ENCODE results near the gene SIRPG.
"Not testable (repeated sequence)": the region's sequence is repeated elsewhere in the genome, so short reads cannot be mapped to it uniquely, and the experiment has no call there.

Gene SIRPG

DNA sequence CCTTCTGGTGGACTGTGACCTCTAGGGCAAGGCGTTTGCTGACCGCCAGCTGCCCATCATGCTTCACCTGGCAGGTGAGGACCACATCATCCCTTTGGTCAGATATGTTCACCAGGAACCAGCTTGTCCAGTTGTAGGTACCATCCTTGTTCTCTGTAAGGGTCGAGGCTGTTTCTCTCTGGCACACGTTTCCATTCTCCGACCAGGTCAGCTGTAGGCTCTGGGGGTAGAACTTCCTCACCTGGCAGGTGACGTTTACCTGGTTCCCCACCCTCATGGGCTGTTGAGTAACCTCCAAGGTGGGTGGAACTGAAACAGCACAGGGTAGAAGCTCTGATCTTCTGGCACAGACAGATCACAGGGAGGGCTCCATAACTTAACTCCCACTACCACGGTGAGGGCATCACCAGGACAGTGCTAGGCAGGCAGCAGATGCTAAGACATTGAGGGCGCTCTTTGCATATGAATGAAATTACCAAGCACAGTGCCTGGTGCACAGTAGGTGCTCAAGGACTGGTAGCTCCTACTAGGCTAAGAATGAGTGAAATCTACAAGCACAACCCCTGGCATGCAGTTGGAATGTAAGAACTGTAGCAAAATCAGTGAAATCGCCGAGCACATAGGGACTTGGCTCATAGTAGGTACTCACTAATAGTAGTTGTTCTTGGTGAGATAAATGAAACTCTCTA is 22.1 kb downstream of the SIRPG start:
- no peak for DNase-seq (ENCODE audit: low read depth)

DNA sequence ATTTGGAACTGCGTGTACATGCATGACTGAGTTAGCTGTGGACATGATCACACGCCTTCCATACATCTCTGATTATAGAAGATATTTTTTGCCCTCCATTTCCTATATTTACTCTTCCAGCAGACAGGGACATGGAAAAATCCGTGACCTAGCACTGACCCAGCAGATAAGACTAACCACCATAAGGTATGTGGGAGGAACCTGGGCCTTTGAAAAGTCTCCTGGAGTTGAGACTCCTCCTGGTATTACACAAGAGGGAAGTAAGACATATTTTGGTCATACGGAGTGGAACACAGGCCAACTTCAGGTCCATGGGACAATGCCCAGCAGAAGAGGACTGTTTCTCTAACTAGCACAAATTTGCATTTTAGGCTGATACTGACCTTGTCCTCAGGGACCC is 24.0 kb downstream of the SIRPG start:
- no peak for DNase-seq (ENCODE audit: low read depth)

DNA sequence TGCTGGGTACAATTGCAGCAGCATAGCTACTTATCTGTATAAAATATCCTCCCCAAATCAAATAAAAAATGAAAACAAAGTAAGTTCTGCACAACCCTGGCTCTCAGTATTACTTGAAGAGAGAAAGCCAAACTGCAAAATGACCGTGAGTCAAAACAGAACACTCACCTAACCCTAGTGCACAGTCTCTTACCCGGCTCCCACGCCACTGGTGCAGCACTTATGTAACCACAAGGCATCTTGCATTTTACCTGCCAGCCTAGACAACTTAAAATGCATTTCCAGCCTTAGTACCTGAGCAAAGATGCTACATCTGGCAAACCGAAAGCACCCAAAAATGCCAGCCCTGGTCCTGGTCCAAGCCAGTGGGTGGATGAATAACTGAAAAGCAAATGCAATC is 25.4 kb downstream of the SIRPG start:
- no peak for DNase-seq (ENCODE audit: low read depth)

DNA sequence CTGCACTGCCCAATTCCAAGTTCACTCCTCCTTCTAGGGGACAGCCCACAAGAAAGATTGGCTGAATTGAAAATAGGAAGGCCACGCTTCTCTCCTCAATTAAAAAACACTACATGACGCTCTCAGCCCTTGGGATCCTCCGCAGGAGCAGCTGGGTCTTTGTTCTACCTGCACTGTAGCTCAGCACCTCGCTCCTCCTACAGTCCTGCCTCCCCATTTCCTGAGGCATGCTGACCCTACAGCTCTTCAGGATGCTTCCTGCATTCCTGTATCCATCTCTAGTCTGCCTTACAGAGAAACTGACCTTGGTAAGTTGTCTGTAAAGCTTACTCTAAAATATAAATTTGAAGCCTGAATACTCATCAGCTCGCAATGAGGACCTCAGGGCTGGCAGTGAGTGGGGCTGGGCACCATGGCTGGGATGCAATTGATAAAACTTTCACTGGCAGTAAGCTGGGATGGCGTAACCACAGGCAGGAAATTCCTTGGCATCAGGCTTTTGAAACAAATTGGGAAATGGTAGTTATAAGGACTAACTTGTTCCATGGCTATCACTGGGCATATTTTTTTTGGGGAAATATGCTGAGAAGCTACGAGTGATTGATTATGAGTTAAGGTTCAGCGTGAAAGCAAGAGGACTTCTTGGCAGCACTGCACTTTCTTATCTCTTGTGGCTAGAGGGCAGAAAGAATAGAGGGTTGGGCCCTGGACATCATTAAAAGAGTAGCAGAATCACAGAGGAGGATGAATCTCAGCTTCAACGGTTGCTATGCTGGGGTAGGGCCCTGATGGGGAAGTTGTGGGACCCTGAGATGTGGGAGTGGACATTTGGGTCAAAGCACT is 26.0 kb downstream of the SIRPG start:
- DNase-seq (ENCODE audit: low read depth), result no peak

DNA sequence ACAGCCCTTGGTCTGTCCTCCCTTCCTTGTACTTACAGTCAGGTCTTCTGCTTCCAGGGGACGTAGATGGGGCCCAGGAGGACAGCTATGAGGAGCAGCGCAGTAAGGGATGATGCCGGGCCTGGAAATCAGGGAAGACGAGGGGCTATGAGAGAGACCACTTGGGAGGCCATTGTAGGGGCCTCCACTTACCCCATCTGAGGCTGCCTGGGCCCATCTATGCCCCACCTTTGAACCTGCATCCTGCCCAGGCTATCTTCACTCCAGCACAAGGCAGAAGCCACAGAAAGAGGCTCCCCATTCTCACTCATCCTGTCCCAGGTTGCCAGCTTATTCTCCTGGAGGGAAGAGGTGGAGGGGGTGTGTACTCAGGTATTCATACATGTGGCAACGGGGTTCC is 27.4 kb downstream of the SIRPG start:
- DNase-seq (ENCODE audit: low read depth), result no peak

DNA sequence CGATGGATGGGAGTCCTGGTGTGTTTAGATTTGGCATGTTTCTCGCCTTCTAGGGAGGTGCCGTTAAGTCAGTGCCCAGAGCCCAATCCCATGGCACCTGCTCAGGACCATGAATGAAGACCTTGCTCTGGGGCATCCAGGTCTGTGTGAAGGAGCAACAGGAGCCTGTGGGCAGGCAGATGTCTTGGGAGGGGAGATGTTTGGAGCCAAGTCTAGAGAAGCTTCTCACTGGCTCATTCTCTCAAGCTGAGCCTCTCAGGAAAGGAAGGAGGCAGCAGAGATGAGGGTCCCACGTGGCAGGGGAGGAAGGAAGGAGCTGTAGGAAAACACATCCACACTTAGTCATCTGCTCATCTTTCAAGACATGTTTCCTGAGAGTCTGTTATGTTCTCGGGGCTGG is 28.3 kb downstream of the SIRPG start:
- no peak for DNase-seq (ENCODE audit: low read depth)

DNA sequence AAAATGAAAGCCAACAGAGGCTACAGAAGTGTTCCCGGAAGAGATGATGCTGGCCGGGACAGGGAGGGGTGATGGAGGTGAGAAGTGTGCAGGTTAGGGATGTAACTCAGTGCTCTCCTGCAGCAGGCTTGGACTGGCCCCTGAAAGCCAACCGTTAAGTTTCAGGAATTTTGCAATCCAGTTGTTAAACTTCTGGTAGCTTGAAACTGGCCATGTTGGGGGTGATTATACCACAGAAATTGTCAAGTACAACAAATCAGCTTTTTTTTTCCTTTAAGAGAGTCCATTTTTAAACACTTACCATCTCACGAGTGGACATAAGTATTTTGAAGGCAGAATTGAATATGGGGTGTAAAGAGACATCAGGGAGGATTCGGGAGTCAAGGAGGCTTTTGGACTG is 29.0 kb downstream of the SIRPG start:
- no peak for DNase-seq (ENCODE audit: low read depth)

DNA sequence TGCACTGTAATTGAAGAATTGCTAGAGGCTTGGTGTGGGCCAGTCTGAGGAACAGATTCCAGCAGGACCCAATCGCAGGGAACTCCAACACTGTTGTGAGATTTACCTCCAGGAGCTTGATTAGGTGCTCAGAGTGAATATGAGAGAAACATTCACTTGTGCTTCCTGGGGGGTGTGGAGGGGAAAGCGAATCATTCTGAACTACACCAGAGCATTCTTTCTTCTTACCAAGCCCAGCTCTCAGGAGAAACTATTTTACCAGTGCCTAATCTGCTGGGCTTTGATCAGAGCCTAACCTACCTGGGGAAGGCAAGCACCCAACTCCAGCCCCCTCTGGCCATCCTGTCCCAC is 30.4 kb downstream of the SIRPG start:
- no peak for DNase-seq (ENCODE audit: low read depth)

DNA sequence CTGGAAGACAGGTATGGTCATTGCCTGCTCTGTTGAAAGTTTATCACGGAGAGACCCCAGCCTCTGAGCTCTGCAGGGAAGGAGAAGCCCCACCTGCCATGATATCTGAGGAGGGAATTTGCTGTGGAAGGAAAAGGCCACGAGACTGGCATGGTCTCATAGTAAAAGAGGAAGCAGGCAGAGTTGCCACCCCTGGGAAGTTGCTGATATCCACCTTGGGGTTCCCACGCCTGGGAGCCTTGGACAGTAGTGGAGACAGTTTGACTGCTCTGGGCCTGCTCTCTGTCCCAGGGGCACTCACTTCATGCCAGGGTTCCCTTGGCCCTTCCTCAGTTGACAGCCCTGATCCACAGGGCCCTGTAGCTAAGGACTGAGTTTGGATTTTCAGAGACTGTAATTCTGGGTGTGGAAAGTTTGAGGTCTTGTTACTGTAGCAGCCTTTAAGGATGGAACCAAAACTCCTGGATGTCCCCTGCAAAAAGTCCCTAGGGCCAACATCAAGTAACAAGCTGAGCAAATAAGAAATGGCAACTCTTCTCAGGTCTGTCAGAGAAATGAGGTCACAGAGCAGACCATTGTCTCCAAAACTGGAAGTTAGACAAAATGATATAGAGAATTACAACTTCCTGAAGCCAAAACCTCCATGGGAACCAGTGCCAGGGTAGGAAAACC is 30.9 kb downstream of the SIRPG start:
- no peak for DNase-seq (ENCODE audit: low read depth)

DNA sequence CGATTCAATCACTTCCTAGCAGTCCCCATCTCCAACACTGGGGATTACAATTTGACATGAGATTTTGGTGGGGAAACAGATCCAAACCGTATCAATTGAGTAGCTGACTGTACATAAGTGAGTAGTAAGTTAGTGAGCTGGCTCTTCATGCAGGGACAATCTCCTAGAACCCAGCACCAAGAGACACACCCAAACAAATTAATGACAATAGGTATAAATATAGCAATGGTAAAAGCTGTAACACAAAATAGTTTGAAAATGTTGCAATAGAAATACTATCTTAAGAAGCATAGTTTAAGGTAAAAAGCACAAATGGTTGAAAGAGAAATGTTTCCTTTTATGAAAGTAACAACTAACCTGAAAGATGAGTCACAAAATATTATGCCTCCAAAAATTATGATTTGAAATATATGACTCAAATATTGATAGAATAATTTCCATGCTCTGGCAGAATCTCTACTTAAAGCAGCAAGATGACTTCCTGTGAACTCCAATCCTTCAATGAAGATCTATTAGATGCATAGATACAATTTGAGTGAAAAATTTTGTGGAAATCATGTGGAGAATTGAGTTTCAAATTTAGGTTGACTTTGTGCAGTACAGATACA is 32.4 kb downstream of the SIRPG start:
- DNase-seq (ENCODE audit: low read depth), result no peak

DNA sequence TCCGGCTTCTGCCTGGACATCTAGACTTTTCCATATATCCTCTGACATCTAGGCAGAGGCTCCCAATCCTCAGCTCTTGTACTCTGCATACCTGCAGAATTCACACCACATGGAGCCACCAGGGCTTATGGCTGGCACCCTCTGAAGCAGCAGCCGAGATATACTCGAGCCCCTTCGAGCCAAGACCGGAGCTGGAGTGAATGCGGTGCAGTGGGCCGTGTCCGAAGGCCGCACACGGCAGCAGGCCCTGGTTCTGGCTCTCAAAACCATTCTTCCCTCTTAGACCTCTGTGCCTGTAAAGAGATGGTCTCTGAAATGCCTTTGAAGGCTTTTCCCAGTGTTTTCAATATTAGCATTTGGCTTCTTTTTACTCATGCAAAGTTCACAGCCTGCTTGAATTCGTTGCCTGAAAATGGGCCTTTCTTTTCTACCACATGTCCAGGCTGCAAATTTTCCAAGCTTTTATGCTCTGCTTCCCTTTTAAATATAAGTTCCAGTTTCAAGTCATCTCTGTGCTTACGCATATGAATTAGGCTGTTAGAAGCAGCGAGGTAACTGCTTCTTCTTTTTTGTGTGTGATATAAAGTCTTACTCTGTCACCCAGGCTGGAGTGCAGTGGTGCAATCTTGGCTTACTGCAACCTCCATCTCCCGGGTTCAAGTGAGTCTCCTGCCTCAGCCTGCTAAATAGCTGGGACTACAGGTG is 33.9 kb downstream of the SIRPG start:
- DNase-seq (ENCODE audit: low read depth), result no peak

DNA sequence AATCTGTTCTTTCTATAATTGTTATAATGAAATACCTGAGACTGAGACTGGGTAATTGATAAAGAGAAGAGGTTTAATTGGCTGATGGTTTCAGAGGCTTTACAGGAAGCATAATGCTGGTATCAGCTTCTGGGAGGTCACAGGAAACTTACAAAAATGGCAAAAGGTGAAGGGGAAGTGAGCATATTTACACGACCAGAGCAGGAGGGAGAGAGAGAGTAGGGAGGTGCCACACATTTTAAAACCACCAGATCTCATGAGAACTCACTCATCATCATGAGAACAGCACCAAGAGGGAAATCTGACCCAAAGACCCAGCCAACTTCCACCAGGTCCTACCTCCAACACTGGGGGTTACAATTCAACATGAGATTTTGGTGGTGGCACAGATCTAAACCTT is 35.1 kb downstream of the SIRPG start:
- DNase-seq (ENCODE audit: low read depth), result no peak

DNA sequence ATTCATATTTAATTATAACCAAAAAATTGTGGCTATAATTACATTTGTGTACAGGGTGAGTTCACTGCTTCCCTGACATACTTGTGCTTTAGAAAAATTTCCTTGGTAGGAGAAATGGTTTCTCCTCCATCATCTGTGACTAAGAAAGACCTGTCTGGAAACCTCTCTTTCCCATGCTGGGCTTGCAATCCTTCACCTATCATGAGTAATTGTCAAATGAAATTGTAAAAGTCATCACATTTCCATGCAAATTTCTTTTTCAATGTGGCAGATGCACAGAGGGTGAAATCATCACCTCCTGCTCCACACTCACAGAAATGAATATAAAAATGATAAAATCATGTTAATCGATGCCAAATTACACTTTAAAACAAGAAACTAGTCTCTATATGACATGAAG is 36.3 kb downstream of the SIRPG start:
- no peak for DNase-seq (ENCODE audit: low read depth)

DNA sequence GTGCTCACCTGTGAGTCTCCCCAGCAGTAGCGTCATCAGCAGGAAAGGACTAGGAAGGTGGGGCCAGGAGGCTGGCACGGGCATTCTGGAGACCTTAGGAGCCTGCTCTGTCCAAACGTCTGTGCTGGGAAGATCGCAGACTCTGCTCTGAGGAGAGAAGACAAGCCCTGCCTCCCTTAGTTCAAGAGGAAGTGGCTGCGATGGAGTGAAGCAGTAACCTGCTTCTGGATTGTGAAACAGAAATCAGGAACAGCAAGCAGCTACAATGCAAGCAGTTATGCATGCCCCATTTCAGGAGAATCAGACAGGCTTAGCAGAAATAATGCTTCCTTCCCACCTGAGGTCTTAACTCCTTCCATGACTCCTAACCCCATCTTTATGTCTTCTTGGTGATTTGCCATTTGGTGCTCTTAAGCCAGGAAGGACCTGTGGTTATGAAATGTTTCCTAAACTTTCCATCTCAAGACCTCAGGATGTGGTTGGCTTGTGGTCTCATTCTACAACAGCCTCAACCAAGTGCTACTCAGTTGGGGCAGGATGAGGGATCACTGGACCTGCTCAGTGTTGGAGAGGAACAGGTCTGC is 37.6 kb downstream of the SIRPG start, which contains the start of gene SIRPB1:
TSS of gene SIRPB1 (minus strand) at position 149 of the 584 bp plus-strand sequence. CDS start at position 84, 65 bp downstream.
- no peak for DNase-seq (ENCODE audit: low read depth)

DNA sequence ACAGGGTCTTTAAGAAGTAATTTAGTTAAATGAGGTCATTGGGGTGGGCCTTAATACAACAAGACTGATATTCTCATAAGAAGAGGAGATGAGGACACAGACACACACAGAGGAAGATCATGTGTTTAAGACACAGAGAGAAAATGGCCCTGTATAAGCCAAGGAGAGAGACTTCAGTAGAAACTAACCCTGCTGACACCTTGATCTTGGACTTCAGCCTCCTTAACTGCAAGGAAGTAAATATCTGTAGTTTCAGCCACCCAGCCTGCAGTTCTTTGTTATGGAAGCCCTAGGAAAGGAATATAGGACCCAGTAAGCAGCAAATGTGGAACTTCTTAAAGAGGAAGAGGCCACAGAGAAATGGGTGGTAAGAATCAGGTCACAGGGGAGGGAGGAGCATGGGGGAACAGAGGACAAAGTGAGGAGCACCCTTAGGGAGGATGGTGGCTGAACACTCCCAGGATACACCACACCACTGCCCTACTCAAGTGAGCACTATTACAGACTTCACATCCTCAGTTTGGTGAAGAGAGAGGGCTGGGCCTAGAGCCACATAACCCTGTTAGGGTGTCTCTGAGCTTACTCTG is 38.5 kb downstream of the SIRPG start:
- DNase-seq (ENCODE audit: low read depth), result no peak

DNA sequence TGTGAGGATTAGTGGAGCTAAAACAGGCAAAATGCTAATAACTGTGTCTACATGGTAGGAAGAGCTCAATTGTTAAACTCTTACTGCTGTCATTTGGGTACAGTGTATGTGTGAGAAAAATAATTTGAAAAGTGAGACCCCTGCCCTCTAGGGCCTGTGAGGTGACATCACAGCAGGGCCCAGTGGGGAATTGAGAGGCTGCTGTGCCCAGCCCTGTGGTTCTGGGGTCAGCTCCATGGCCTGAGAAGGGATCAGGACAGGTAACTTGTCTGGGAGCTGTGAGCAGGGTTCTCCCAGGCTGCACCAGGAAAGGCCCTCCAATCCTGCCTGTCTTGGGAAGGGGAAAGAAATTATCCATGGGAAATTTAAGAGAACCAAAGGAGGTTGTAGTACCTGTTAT is 39.1 kb downstream of the SIRPG start:
- DNase-seq (ENCODE audit: low read depth), result no peak

DNA sequence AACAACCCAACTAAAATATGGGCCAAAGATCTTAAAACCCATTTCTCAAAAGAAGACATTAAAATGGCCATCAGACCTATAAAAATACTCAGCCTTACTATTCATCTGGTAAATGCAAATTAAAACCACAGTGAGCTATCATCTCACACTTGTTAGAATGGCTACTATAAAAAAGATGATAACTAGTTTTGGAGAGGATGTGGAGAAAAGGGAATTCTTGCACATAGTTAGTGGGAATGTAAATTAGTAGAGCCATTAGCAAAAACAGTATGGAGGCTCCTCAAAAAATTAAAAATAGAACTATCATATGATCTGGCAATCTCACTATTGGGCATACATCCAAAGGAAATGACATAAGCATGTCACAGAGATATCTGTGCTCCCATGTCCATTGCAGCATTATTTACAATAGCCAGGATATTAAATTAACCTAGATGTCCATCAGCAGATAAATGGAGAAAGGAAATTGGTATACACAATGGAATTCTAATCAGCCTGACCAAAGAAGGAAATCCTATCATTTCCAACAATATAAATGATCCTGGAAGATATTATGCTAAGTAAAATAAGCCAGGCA is 40.6 kb downstream of the SIRPG start:
- no peak for DNase-seq (ENCODE audit: low read depth)

DNA sequence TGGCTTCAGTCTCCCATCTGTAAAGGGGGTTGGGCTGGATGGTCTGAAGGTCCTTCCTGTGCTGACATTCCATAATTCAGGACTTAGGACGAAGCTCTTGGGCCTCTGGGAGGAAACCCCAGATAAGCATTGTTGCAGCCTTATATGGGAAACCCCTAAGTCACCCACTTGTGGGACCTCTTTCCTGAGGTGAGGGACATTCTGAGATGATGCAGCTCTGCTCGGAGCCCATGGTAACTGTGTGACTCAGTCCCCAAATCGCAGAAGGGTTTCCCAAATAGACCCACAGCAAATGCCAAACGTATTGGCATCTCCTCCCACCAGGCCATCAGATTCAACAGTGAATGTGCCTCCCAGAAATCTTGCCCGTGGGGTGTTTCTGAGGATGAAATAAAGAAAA is 47.2 kb downstream of the SIRPG start:
- not testable (repeated sequence) for DNase-seq (ENCODE audit: low read depth)

DNA sequence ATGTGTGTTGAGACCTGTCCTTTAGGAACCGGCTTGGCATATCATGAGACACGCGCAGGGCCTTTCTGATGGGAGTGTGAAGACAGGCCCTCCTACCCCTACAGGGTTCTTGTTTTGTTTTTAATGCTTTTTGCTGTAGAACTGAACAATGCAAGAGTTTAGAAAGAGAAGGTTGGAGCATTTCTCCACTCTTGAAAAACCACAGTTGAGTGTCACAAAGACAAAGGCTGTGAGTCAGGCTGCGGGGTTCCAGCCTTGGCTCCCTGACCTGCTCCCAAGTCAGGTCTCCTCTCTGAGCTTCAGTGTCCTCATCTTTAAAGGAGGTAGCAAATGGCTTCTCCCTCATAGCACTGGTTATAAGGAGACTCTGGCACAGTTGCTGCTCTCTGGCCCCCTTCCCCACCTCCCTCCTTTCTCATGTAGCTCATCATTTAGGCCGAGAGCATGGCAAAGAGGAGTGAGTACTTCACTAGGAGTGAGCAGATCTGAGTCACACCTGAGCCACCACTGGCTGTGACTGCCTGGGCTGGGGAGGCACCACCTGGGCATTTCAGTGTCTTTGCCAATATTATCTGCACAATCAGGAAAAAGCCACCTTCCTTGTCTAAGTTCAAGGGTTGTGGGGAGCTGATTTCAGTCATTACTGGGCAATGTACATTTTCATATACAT is 48.8 kb downstream of the SIRPG start:
- DNase-seq (ENCODE audit: low read depth), result not testable (repeated sequence)

DNA sequence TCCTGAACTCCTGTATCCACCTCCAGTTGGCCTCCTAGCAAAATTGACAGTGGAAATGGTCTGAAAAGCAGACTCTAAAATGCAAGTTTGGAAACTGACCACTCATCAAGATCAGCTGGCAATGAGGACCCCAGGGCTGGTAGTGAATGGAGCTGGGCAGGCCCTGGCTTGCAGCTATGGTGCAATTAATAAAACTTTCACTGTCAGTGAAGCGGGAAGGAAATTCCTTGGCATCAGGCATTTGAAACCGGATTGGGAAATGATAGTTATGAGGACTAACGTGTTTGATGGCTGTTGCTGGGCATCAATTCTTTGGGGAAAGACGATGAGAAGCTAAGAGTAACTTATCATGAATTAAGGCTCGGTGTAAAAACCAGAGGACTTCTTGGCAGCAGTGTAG is 56.8 kb downstream of the SIRPG start:
- no peak for DNase-seq (ENCODE audit: low read depth)
